GM12891 (cell line): ENCODE measurements around the gene GOLGA8J.

ENCODE experiments used
- PAX5 ChIP-seq: IDR thresholded peaks from 2 replicates; pipeline ENCODE4 v1.6.1; 2011; ENCODE audit warnings: low read length, moderate library complexity, mild to moderate bottlenecking; ENCODE audit not compliant: insufficient read depth, severe bottlenecking
- POLR2A ChIP-seq: IDR thresholded peaks from 2 replicates; pipeline ENCODE4 v1.6.1; 2011; ENCODE audit warnings: low read depth, low read length, control low read depth
- POLR2AphosphoS5 ChIP-seq: IDR thresholded peaks from 2 replicates; pipeline ENCODE4 v1.6.1; 2011; ENCODE audit warnings: low read depth, low read length, control low read depth
- SPI1 ChIP-seq: IDR thresholded peaks from 2 replicates; pipeline ENCODE4 v1.6.1; 2011; ENCODE audit warnings: low read depth, low read length, control low read depth
- TAF1 ChIP-seq: IDR thresholded peaks from 2 replicates; pipeline ENCODE4 v1.6.1; 2011; ENCODE audit warnings: low read depth, low read length, control low read depth

DNA sequence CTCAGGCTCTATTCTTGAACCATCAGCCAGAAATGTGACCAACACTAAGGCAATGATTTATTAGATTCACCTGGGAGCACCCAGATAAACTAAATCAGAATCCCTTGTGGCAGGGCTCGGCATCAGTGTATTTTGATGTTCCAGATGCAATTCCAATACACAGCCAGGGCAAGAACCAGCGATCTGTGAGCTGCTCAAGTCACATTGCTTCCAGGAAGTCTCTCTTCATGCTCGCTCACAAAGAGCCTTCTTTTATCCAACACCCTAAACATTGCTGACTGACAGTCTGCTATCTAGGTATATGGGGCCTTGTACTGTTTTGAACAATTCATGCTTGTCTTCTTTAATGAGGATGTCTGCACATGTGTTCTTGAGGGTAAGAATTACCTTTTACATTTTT is 40.9 kb upstream of the GOLGA8J start:
- TF ChIP-seq POLR2AphosphoS5 (no peak), POLR2A (no peak), SPI1 (no peak), TAF1 (no peak), PAX5 (no peak)
